HEK293T (cell line): ENCODE results near the gene ACVR1B.

ENCODE experiments used
- CTCF ChIA-PET: fragments of 350-600 bp; formaldehyde crosslinking; extraction: SDS; loops from one replicate; lab custom pipeline; 2021; ENCODE audit warnings: antibody characterized with exemption, inconsistent platforms; lab: Yijun Ruan, JAX
- POLR2A ChIA-PET: fragments of 350-600 bp; formaldehyde crosslinking; extraction: SDS; loops from one replicate; lab custom pipeline; 2020; ENCODE audit warnings: antibody characterized with exemption, inconsistent platforms; lab: Yijun Ruan, JAX
- DNase-seq: peaks from one replicate; pipeline ENCODE4 v3.0.0; 2012; ENCODE audit warnings: mixed read lengths; ENCODE audit errors: extremely low spot score
- ARNT ChIP-seq: fragments of 450-650 bp; IDR thresholded peaks from 2 replicates; pipeline ENCODE4 v1.6.1; 2017; ENCODE audit warnings: mild to moderate bottlenecking
- BHLHE40 ChIP-seq: fragments of 450-650 bp; IDR thresholded peaks from 2 replicates; pipeline ENCODE4 v1.6.1; 2016; ENCODE audit warnings: mild to moderate bottlenecking, moderate library complexity, borderline replicate concordance
- CTBP1 ChIP-seq: fragments of 450-650 bp; IDR thresholded peaks from 2 replicates; pipeline ENCODE4 v1.6.1; 2016; ENCODE audit warnings: borderline replicate concordance
- ELF4 ChIP-seq: fragments of 450-650 bp; IDR thresholded peaks from 2 replicates; pipeline ENCODE4 v1.6.1; 2017; ENCODE audit warnings: antibody characterized with exemption
- FOXA1 ChIP-seq: fragments of 450-650 bp; IDR thresholded peaks from 2 replicates; pipeline ENCODE4 v1.6.1; 2016; ENCODE audit warnings: mild to moderate bottlenecking
- FOXK2 ChIP-seq: fragments of 450-650 bp; IDR thresholded peaks from 2 replicates; pipeline ENCODE4 v1.6.1; 2016; ENCODE audit warnings: mild to moderate bottlenecking
- FOXM1 ChIP-seq: fragments of 450-650 bp; IDR thresholded peaks from 2 replicates; pipeline ENCODE4 v1.6.1; 2017; ENCODE audit warnings: mild to moderate bottlenecking, borderline replicate concordance
- HDGF ChIP-seq: fragments of 450-650 bp; IDR thresholded peaks from 2 replicates; pipeline ENCODE4 v1.6.1; 2017; ENCODE audit warnings: antibody characterized with exemption, borderline replicate concordance
- L3MBTL2 ChIP-seq: fragments of 450-650 bp; conservative IDR thresholded peaks from 2 replicates; pipeline ENCODE4 v1.6.1; 2016; ENCODE audit warnings: mild to moderate bottlenecking
- LEF1 ChIP-seq: fragments of 450-650 bp; IDR thresholded peaks from 2 replicates; pipeline ENCODE4 v1.6.1; 2017; ENCODE audit warnings: mild to moderate bottlenecking, borderline replicate concordance
- NFRKB ChIP-seq: fragments of 450-650 bp; IDR thresholded peaks from 2 replicates; pipeline ENCODE4 v1.6.1; 2016; ENCODE audit warnings: mild to moderate bottlenecking, moderate library complexity
- SP1 ChIP-seq: fragments of 450-650 bp; IDR thresholded peaks from 2 replicates; pipeline ENCODE4 v1.6.1; 2017
- SUZ12 ChIP-seq: fragments of 450-650 bp; IDR thresholded peaks from 2 replicates; pipeline ENCODE4 v1.6.1; 2016; ENCODE audit warnings: mild to moderate bottlenecking
- TARDBP ChIP-seq: fragments of 450-650 bp; IDR thresholded peaks from 2 replicates; pipeline ENCODE4 v1.6.1; 2016
- ZNF384 ChIP-seq: fragments of 450-650 bp; IDR thresholded peaks from 2 replicates; pipeline ENCODE4 v1.6.1; 2016
- TF ChIP-seq, protein P1 (sequence below): fragments of 450-650 bp; IDR thresholded peaks from 2 replicates; pipeline ENCODE4 v1.6.1; 2016

Gene ACVR1B

DNA sequence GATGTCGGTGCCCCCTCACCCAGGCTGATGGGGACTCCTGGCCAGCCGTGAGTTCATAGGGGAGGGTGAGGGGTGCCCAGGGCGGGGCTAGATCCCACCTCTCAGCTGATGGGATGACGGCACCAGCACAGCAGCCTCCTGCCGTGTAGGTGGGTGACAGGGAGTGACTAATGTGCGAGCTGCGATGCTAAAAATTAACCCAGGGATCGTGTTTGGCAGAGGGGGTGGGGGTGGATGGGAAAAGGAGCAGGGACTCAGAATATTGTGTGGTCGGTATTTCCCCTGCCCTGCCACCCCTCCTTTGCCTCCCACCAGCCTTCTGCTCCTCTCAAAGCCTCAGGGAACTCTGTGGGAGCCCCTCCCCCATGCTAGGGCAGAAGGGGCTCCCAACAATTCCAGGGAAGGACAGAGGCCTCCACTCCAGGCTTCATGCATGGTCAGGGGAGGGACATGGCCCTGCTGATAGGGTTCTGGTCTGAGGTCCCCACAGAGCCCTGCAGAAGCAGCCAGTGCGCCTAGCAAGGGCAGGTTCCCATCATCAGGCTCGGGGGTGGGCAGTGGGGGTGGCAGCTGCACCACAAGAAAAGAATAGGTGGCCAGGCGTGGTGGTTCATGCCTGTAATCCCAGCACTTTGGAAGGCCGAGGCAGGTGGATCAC is 67.7 kb downstream of the ACVR1B start:
- no peak for TF ChIP-seq ARNT
- no peak for TF ChIP-seq BHLHE40
- no peak for TF ChIP-seq HDGF
- no peak for TF ChIP-seq CTBP1
- TF ChIP-seq LEF1, result no peak
- TF ChIP-seq ZNF384, result no peak
- TF ChIP-seq FOXA1, result no peak
- TF ChIP-seq L3MBTL2, result no peak
- no peak for TF ChIP-seq FOXK2
- CTCF ChIA-PET, result interaction anchor here (1.2 to 9.7 kb wide), 3 partner anchors 15 to 54 kb away, joined by 3 to 99 read pairs (median 3); no protein-coding TSS in a partner anchor
- POLR2A ChIA-PET, result interaction anchor here (1.0 to 3.8 kb wide), 2 partner anchors 15 kb away, joined by 3 to 15 read pairs; no protein-coding TSS in a partner anchor
- no peak for DNase-seq

DNA sequence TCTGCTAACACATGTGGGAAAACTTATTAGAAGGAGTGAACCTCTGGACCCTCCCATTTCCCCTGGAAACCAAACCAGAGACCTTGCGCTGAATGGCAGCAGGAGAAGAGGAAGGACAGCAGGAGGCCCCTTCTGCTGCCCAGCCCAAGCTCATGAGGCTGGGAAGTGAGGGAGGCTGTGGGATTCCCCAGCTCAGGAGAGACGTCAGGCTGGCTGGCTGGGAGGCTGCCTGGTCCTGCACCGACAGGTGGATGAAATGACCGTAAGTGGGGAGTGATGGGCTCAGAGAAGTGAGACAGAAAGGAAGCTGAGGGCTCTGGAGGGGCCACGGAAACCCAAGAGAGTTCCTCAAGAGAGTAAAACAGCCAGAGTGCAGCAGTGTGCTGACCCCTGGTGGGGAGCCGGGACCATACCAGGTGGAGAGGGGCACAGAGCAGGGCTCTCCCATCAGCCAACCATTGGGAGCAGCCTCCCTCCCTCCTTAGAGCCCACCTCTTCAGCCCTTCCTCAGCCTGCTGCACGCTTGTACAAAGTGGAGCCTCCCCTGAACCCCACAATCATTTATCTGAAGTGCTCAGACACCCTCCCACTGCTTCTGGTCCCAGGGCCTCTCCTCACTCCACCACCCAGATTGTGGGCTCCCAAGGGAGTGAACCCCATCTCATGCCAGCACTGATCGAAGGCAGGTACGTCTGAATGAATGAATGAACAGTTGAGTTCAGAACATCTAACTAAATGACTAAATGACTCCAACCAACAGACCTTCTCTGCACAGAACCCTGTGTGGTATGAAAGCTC is 69.2 kb downstream of the ACVR1B start:
- POLR2A ChIA-PET, result interaction anchor here (1.0 to 3.8 kb wide), 2 partner anchors 10 to 17 kb away, joined by 4 to 15 read pairs; no protein-coding TSS in a partner anchor
- TF ChIP-seq HDGF (no peak), TARDBP (no peak), LEF1 (no peak), FOXM1 (no peak), CTBP1 (no peak), FOXA1 (no peak), SP1 (no peak), BHLHE40 (no peak), SUZ12 (no peak), FOXK2 (no peak), ARNT (no peak), ZNF384 (no peak), L3MBTL2 (no peak), ELF4 (no peak), NFRKB (no peak)
- TF ChIP-seq, protein P1, sequence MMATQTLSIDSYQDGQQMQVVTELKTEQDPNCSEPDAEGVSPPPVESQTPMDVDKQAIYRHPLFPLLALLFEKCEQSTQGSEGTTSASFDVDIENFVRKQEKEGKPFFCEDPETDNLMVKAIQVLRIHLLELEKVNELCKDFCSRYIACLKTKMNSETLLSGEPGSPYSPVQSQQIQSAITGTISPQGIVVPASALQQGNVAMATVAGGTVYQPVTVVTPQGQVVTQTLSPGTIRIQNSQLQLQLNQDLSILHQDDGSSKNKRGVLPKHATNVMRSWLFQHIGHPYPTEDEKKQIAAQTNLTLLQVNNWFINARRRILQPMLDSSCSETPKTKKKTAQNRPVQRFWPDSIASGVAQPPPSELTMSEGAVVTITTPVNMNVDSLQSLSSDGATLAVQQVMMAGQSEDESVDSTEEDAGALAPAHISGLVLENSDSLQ, result no peak
- DNase-seq, result peak; percentile 73
- CTCF ChIA-PET, result interaction anchor here (0.6 to 9.7 kb wide), 13 partner anchors 9 to 782 kb away, joined by 3 to 99 read pairs (median 3); partner anchors contain the start of gene DAZAP2

DNA sequence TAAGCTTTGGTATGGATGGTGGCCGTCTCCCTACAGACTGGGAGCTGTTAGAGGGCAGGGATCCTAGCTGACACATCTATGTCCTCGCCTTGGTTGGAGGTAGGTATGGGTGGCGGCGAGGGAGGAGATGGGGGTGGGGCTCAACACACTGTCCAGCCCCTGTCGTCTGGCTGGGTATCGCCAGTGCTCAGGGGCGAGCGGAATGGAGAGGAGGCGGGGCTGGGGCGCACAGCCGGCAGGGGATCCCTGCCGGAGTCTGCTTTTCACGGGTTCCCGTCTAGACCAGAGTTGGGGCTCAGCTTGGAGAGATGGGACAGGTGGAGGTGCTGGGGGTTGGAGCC is 71.3 kb downstream of the ACVR1B start:
- no peak for TF ChIP-seq L3MBTL2
- 0 out of 2 replicates have a peak, but pooled peaks have one; percentile 27 for TF ChIP-seq HDGF
- ChIA-PET CTCF (interaction anchor here (0.7 to 9.7 kb wide), 20 partner anchors 8 to 128 kb away, joined by 3 to 99 read pairs (median 4); partner anchors contain the start of gene ATG101), POLR2A (interaction anchor here (1.2 to 3.8 kb wide), 6 partner anchors 12 to 62 kb away, joined by 3 to 15 read pairs (median 6); partner anchors contain the start of genes ATG101 and NR4A1)
- no peak for DNase-seq

DNA sequence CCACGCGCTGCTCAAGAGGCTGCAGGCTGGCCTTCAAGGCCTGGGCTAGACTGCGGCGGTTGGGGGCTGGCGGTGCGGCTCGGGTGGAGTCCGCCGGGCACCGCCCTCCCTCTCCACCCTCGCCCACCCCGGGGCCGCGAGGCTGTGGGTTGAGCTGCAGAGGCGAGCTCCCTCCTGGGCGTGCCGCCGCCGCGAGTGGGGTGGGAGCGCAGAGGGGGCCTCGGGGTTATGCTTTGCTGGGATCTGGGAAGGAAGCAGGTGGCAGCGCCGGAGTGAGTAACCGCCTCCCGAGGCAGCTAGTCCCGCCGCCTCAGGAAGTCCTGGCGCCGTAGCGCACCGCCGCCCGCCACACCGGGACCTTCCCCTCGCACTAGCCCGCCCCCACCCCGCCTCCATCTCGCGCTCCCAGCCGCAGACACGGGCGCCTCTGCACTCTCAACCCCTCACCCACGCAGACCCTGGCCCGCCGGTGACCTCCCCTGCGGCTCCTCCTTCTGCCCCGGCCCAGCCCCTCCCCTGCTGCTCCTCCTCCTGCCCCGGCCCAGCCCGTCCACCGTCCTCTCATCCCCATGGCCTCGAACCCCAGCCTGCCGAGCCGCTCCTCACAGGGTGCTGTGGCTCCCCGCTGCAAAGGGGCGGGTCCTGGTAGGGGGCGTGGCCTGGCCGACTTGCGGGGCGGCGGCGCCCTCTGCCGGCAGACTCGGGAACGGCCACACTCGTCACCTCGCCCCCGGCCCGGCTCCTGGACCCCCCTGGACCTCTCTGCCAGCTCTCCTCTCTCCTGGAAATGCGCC is 71.9 kb downstream of the ACVR1B start:
- TF ChIP-seq TARDBP (no peak), FOXM1 (no peak), NFRKB (no peak), ARNT (no peak)
- TF ChIP-seq, protein P1, result no peak
- CTCF ChIA-PET, result interaction anchor here (0.5 to 9.7 kb wide), 25 partner anchors 9 to 1325 kb away, joined by 3 to 99 read pairs (median 4); partner anchors contain the start of gene ATG101
- peak; percentile 87 for DNase-seq
- POLR2A ChIA-PET, result interaction anchor here (0.8 to 3.8 kb wide), 8 partner anchors 13 to 62 kb away, joined by 3 to 15 read pairs (median 5); partner anchors contain the start of genes ATG101 and NR4A1

DNA sequence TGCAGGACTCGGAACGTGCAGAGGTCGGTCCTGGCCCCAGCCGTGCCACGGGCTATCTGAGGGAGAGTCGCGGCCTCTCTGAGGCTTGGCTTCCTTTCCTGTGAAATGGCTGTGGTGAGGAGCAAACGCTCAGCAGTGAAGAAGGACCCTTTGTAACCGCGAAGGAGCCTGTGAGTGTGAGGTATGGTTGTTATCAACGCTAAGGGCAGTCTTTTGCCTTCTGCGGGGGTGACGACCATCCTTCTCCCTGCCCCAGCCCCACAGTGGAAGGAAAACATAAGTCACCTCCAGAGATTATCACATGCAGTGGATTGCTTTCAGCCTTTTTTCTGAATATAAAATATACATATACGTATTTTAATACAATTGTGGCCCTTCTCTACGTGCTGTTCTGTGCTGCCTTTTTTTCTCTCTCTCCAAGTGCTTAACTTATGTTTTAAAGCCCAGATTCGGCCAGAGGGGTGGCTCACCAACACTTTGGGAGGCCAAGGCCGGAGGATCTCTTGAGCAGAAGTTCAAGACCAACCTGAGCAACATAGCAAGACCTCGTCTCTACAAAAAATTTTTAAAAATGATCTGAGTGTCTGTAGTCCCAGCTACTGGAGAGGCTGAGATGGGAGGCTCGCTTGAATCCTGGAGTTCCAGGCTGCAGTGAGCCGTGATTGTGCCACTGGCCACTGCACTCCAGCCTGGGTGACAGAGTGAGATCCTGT is 72.6 kb downstream of the ACVR1B start:
- no peak for TF ChIP-seq NFRKB
- TF ChIP-seq SP1, result no peak
- no peak for DNase-seq
- ChIA-PET CTCF (interaction anchor here (0.5 to 9.7 kb wide), 20 partner anchors 9 to 1324 kb away, joined by 3 to 99 read pairs (median 4); partner anchors contain the start of gene ATG101), POLR2A (interaction anchor here (0.8 to 2.0 kb wide), 7 partner anchors 13 to 61 kb away, joined by 3 to 23 read pairs (median 6); partner anchors contain the start of gene ATG101)

DNA sequence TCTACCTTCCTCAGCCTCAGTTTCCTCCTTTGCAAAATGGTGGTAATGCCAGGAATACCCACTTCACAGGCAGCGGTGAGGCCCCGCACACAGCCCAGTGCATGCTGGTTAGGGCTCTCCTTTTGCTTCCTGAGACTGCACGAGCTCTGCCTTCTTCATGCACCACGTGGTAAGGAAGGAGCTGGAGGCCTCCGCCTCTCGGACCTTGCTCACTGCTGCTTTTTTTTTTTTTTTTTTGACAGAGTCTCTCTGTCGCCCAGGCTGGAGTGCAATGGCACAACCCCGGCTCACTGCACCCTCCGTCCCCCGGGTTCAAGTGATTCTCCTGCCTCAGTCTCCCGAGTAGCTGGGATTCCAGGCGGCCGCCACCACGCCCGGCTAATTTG is 73.3 kb downstream of the ACVR1B start:
- CTCF ChIA-PET, result interaction anchor here (0.5 to 9.7 kb wide), 38 partner anchors 8 to 337 kb away, joined by 3 to 99 read pairs (median 6); partner anchors contain the start of gene ATG101
- no peak for DNase-seq
- POLR2A ChIA-PET, result interaction anchor here (0.7 to 2.0 kb wide), 6 partner anchors 12 to 97 kb away, joined by 3 to 23 read pairs (median 4); partner anchors contain the start of genes ATG101 and NR4A1
- TF ChIP-seq ZNF384 (no peak), LEF1 (no peak), ELF4 (no peak), FOXM1 (no peak), ARNT (no peak), FOXA1 (no peak), HDGF (no peak), SUZ12 (no peak), FOXK2 (no peak), CTBP1 (no peak)
- TF ChIP-seq, protein P1, result no peak
